Activated effector memory CD4-positive, alpha-beta T cell treated with Interleukin-2 at 50 U/mL for 16 hours (primary cell): Measurements from ENCODE around the gene DOCK10.

Experiments
- DNase-seq: peaks from one replicate; pipeline ENCODE4 v3.0.0-alpha.2; 2020

The DOCK10 gene

DNA sequence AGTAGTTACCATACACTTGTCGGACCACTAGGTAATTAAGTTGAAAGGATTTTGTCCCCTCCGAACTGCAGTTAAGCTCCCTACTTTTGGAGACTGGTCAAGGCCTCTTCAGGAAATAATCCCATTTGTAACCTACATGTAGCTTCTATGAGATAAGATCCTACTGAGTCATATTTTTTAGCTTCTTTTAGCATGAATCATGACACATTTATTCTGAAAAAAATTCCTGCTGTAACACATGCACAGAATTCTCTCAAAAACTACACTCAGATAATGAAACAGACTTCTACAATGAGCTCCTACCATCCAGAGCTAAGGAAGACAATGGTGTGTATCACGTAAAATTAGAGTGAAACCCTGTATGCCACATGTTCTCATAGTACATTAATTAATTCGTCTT, 225.5 kb downstream of the DOCK10 start:
- no peak for DNase-seq

DNA sequence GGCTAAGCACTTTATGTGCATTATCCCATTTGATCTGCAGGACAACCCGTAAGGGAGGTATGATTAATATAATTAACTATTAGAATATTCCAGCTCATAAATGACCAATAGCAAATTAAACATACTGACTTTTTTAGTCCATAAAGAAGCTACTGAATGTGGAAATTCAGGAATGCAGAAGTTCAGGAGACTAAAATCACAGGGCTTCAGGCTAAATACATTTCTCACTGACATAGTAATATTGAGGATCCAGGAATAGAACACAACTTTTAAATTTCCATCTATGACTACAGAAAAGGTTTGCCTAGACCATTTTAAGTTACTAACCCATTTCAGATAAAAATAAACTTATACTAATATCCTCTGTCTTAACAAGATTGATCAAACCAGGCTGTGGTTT, 228.7 kb downstream of the DOCK10 start:
- DNase-seq = no peak

DNA sequence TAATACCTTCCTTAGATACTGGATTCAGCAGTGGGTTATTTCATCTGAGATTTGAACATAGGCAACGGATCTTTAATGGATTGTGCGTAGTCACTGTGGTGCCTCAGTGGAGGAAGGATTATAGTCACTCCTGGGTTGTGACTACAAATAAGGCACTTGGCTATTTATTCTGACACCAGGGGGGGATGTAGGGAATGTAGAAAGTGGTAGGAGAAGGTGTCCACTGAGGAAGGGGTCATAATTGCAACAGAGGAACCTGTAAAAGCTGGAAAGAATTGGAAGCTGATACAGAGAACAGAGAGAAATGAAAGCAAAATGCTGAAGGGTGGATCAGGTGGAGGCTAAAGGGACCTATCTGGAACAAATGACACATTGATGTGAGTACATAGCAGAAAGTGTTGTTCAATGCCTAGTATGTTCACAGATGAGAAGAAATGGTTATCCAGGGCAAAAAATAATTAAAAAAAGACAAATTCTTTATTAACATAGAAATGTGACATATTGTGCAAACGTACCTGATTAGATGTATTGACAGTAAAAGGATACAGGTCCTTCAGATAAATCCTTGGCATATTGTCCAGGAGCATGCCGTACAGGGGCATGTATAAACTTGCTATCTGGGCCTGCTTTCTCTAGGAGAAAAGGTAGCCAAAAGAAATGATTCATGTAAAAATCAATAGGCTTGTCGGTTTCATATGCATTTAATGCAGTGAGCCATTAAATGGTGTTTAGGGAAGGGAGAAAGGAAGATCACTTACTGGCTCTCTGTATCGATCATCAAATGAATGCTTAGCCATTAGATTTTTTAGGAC, 234.9 kb downstream of the DOCK10 start:
- no peak for DNase-seq

DNA sequence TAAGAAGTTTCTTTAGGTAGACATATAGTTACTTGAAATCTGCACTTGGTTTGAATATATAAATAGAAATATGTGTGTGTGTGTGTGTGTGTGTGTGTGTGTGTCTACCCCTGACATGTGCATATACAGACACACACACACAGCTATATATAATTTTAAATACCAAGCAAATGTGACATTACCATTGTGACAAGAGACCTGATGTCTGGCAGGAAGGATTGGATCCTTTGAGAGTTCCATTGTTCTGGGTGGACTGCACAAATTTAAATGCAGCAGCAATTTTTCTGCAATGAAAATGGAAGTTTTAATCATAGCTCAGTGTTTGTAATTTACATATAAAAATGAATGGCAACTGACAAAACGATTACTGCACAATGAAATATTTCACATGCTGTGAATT, 238.3 kb downstream of the DOCK10 start:
- no peak for DNase-seq

DNA sequence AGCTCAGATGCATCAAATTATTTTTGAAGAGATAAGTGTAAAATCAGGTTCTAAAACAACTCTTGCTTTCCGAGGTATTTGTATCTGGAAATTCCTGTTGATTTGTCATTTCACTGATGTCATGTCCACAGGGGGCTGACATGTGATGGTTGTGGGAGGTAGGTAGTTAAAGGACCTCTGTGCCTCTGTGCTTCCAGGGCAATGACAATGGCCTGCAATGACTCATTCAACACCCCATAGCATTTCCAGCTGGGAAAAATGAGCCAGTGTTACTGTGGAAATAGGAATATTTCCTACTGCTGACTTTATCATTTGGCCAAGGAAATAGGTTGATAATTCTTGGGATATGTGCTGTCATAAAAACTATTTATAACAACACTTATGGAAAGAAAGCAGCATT, 239.9 kb downstream of the DOCK10 start:
- DNase-seq = no peak

DNA sequence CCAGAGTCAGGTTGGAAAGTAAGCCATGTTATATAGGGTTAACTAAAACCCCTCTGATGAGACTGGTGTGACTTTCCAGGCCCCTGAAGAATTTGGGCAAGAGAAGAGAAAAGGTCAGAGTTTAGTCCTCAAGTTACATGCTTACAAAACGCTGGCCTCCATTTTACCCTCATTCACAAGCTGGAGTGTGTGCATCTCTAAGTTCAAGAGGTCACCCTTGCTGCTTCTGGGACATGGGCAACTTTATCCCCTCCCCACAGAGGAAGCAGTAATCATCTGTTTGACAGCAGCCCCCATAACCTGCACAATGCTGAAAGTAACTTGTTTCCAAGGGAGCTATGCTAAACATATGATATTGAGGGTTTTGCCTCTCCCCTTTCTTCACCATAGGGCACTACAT, 240.9 kb downstream of the DOCK10 start:
- DNase-seq = no peak

DNA sequence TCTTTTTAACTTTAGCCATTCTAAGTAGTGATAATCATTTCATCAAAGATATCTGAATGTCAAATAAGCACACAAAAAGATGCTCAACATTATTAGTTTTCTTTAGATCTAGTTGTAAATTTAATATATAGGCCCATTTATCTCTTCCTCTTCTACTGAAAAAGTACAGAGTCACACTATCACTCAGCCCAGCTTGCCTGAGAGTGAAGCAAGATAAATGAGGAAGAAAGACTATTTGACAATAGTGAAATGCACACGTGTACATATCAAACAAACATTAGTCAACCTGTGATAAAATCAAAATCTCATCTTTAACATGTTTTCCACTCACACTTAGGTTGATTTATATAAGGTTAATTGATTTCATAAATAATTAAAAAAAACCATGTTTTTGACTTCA, 242.6 kb downstream of the DOCK10 start:
- DNase-seq = no peak

DNA sequence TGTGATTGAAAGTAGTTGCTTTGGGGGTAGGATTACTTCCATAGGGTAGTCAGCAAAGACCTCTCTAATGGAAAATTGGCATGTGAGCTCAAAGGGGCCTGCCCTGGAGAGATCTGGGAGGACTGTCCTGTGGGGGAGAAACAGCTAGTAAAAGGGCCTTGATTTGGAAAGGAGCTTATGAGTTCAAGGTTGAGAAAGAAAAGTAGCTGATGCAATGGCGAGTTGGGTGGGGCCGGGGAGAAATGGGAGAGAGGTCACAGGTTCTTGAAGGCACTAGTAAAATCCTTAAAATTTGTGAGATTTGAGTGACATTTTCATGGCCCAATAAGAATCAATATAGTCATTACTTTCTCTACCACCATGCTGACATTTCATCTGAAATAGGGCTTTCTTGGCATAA, 244.1 kb downstream of the DOCK10 start:
- no peak for DNase-seq

DNA sequence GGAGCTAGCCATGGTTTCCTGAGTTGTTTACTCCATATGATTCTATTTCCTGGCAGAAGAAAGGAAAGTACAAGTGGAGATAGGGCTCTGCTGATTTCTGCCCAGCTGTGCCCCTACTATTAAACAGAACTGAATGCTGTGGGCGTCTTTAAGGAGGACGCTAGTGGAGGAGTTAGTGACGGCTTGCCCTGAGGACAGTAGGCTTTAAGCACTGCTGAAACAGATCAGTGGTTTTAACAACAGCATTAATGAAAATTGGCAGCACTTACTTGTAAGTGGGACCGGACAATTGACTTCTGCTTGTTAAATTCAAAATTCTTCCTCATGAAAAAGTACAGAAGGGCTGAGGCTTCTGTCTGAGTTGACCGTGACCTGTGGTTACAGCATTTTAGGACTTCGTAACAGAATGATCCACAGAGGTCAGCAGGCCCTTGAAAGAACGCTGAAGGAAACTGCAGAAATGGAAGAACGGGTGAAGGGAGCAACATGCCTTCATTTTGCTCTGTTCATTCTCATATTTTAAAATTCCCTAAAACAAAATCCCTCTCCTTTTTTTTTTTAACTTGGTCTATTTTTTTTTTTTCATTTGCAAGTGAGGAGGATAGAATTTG, 245.5 kb downstream of the DOCK10 start:
- DNase-seq = no peak

DNA sequence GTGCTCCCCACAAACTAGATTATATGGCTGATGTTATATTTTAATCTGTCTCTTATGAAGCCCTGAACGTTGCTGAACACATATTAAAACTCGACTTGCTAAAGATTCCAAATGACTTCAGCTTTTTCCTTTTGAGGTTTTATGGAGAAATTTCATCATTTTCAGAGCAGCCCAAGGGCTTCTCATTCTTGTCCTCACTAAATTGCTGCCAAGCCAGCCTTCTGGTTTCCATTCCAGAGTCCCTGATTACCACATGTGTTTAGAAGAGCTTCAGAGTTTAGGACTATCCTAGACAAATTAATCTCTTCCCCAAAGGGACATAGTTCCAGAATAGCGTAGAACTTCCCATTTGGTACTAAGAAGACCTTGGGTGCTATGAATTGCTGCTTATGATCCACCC, 248.3 kb downstream of the DOCK10 start:
- no peak for DNase-seq

DNA sequence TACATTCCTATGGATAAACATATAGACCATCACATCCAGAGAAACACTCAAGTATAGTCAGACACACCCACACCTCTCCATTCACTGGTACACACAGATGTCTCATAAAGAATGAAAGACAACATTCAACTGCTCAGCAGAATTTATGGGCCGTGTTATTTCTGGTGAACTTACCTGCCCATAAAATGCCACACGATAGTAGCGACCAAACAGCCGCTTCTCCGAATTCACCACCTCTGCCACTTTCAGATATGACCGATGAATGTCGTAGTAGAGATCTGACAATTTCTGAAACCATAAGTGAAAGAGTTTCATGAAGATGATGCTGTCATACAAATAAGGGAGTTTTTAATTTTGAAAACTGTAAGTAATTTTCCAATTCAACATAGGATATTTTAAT, 255.4 kb downstream of the DOCK10 start:
- no peak for DNase-seq

DNA sequence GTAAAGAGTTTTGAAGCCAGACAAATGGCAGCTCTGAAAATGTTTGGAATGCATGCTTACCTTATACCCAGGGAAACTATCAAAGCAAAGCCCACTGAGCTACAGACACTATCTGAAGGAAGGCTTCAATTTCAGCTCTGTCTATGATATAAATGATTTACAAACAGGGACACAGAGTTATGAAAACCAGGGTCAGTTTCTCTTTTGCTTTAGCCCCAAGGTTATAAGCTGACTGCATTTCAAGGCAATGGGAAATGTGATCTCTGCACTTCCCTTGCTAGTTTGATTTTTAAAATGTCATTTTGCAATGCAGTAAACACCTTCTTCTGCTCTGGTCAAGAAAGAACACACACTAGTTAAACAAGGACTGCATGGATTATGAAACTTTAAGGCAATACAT, 260.9 kb downstream of the DOCK10 start:
- DNase-seq = no peak

DNA sequence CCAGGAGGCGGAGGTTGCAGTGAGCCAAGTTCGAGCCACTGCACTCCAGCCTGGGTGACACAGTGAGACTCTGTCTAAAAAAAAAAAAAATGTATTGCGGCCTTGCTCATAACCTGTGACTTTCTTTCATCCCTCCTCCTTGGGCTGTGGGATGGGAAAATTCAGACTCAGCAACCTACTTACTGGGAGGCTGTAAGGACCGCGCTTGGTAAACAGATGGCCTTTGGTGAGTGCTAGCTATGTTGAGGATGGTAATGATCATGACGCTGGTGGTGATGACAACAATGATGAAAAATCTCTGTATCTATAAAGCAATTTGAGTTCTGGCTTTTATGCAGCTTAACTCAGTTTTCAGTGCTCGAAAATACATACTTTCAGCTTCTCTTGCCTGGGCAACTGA, 261.4 kb downstream of the DOCK10 start:
- no peak for DNase-seq

DNA sequence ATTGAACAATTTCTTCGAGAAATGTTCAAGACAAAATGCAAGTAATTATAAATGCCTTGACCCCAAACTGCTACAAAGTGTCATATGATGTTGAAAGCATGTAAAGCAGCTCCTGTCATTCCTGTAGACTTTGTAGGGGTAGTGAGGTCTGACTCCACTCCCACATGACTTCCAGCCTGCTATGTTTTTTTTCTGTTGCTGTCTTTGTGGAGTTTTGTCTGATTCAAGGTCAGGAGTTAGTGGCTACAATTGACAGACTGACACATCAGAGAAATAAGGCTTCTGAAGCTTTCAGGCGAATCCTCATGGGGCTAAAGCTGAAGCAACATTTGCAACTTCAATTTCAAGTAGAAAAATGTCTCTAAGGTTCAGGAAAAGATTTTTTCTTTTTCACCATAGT, 262.2 kb downstream of the DOCK10 start:
- DNase-seq = no peak

DNA sequence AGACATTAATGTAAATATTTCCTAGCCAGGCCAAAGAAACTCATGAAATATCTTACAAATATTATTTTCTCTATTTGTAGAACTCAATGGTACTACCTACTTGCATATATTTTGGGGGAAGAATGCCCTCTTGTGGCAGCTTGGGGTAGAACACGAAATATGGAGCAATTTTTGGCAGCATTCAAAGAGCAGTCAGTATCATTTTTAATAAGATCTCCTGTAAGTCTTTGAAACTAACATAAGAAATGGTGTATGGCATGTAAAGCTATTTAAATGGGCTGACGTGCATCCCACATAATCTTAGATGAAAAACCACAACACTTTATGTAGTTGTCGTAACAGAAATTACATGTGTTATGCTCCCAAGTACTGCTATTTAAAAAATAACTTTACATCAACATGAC, 263.8 kb downstream of the DOCK10 start:
- DNase-seq = peak; percentile 25

DNA sequence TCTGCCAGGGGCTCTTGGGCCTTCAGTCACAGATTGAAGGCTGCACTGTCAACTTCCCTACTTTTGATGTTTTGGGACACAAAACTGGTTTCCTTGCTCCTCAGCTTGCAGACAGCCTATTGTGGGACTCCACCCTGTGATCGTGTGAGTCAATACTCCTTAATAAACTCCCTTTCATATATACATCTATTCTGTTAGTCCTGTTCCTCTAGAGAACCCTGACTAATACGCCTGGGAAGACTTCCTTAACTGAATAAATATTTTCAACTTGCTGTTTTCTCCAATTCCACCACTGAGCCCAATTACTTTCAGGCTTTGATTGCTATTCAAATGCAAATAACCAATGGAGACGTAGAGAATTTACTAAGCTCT, 264.7 kb downstream of the DOCK10 start:
- DNase-seq = no peak

DNA sequence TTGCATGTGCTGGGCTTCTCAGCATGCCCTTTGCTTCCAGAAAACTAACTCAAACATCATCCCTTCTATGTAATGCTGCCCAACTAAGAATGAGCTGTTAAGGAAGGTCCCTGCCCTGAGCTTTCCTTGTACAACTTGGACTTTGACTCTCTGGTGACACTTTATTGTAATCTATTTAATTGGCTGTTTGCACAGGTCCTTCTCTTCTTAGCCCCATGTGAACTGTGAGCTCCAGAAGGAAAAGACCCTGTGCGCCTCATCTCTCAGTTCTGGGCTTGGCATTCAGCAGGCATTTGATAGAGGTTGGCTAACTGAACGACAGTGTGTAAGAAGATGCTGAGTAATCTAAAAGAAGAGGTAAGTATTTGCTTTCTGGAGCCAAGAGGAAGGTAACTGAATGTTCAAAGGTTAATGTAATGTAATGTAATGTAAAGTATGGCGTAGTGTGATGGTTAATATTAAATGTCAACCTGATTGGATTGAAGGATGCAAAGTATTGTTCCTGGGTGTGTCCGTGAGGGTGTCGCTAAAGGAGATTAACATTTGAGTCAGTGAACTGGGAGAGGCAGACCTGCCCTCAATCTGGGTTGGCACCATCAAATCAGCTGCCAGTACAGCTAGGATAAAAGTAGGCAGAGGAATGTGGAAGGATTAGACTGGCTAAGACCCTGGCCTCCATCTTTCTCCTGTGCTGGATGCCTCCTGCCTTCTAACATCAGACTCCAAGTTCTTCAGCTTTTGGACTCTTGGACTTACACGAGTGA, 265.3 kb downstream of the DOCK10 start:
- DNase-seq = no peak

DNA sequence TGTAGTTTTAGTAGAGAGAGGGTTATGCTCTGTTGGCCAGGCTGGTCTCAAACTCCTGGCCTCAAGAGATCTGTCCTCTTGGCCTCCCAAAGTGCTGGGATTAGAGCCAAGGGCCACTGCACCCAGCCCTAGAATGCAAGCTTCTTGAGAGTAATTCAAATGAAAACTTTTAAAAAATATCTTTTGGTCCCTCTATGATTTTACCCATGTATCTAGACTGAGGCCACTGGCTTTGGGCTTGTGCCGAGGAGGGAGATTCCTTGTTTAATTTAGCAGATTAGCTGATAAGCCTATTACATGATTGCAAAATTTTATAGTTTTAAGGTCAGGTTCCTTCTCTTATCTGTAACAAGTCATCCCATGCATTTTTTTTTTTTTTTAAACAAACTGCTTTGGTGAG, 266.6 kb downstream of the DOCK10 start:
- DNase-seq = no peak

DNA sequence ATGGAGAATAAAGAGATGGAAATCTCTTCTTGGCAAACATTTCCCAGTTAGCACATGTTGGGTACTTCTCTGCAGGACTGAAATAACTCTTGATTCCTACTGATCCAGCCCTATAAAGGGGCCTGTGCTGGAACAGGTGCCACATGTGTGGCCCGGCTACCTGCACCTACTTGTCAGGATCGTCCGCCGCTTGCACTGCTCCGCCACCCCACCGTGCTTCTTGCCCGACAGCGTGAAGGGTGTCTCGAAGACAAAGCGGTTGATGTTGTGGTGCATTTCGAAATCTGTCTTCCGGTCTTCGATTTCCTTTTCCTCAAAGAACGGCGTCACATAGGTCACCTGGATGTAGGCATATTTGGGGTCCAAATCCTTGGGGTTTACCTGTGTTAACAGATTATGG, 267.5 kb downstream of the DOCK10 start:
- no peak for DNase-seq

DNA sequence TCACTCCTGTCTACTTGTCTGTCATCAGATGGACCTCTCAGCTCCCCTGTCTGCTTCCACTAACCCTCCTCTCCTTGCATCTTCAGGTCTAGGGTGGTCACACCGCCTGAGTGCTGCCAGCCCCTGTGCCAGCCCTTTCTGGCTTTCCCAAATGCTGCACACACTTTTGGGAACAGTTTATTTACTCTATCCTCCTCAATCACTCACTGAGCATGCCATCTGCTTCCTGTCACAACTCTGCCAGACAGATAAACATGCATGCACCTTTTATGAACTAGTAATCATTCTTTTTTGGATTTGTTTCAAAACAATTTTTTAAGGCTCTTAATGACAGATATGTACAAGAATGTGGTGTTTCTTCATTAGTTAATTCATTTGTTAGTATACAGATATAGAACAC, 269.8 kb downstream of the DOCK10 start:
- DNase-seq = no peak

DNA sequence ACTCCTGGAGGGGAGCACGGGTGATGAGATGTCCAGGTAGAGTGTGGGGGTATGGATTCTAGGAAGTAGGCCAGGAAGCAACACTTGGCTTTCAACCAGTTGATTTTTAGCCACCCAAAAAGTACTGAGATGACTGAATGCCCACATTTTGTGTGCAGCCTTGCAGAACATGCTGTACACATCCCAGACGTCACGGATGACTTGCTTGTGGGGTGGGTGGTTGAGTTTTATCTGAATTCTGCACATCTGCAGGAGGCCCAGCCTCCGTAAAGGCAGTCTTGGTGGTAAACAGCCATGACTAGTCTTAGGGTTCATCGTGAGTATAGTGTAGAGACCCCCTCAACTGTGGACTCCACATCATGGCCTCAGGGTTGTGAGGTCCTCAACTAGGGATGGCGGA, 272.8 kb downstream of the DOCK10 start:
- DNase-seq = no peak

DNA sequence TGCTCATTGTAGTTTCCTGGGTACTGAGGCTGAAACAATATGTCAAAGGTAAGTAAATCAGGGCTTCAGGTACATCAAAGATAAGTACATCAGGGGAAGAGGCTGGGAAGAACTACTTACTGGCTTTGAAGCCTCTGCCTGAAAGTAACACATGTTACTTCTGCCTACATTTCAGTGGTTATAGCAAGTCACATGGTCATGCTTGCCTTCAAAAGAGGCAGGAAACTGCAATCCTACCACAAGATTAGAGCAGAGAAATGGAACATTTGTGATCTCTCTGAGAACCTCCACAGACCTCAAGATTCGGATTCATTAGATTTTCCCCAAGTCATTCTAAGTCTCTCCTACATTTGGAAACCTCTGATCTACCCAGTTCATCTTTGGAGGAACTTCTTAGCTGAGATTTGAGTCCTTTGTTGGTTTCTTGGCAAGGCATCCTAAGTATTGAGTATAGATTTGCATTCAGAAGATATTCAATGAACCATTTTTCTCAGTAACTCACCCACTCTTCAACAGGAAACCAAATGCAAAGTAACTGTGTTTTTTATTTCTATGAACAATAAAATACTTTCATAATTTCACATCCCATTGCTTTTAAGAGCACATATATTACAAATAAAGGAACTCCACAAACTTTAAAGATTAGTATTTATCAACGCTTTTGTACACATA, 277.6 kb downstream of the DOCK10 start:
- no peak for DNase-seq

DNA sequence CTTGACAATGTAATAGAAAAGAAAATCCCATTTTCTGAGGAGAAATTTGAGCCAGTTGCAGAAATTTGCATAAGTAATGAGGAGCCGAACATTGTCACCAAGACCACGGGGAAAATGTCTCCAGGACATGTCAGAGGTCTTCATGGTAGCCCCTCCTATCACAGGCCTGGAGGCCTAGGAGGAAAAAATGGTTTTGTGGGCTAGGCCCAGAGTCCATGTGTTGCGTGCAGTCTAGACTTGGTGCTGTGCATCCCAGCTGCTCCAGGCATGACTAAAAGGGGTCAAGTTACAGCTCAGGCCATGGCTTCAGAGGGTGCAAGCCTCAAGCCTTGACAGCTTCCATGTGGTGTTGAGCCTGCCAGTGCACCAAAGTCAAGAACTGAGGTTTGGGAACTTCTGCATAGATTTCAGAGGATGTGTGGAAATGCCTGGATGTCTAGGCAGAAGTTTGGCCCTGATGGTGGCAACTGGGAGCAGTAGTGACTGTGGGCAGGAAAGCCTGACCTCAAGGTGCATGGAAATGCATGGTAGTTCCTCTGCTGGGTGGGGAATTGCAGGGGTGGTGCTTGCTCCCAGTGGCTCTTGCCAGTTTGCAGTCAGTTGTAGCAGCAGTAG, 284.2 kb downstream of the DOCK10 start:
- DNase-seq = no peak
